ENCODE measurements around the gene WNK2.

Gene WNK2

DNA sequence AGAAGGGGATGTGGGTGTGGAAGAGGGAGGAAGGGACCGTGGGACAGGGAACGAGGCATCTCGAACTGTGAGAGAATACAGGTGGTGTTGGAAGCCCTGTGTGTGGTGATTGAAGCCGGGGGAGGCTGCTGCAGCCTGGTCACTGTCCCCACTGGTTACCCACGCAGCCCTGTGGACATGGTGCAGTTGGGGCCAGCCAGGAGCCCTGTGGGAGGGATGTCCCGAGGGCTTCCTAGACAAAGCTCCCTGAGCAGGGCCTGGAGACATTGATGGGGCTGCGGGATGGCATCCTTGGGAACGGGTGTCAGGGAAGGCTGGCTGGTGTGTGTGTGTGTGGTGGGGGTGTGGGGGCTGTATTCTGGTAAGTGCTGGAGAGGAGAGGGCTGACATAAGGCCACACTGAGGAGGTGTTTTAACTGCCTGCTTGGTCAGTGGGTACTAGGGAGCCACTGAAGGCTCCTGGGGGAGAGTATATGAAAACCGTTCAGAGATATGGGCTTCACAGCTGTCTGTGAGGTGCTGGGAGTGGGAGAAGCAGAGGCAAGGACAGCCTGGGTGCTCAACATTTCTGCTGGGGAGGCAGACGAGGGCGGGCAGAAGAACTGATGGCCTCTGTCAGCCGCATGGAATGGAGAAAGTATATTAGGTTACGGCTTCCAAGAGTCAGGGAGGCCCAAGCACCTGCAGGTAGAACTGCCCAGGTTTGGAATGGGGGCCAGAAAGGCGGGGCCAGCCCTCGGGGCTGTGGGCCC, 20.0 kb downstream of the WNK2 start:
- no peak for DNase-seq

DNA sequence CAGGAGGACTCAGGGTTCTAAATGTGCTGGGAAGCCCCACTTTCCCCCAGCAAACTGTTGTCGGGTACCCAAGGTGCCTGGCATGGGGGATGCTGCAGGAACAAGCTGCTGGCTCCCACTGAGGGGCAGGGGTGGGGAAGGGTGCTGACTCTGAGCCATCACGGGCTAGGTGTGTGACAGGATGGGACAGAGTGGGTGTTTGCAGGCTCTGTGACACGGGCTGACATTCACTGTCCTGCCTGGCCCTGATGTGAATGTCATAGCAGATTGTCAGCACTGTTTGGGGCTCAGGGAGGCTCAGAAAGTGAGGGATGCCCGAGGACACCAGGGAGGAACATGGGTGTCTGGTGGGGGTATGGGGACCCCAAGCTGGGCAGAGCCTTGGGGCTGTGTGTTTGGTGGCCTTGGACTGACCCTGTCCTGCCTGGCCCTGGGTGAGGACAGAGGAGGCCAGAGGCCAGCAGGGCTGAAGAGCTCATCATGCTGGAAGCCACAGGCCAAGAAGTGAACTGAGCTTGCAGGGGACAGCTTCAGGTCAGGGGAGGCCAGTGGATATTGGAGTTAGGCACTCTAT, 20.6 kb downstream of the WNK2 start:
- no peak for DNase-seq

DNA sequence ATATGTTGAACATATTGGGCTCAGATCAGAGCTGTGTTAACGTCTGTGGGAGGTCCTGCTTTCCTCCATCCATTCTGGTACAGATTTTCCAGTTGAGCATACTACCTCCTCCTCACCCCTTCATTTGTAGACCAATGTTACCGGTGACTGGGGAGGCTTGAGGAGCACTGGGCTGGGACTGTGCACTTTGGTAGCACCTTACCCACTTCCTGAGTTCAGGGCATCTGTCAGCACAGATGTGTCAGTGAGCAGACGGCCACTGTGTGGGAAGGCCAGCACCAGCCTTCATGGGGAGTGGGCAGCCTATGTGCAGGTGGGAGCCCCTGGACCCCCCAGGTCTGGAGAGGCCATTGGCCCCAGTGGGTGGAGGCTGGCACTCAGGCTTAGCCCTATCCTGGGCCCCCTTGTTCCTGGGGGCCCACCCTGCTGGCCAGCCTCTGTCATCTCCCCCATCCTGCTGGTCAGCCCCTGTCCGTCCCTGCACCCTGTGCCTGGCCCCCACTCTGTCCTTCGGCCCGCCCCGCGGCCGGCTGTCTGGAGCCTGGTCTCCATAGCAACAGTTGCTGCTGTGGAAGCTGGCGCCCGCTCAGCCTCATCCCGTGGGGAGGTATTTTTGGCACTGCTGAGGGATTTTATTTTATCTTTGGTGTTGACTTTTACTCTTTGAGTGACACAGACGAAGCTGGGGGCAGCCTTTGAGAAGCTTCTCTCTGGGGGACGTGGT, 21.3 kb downstream of the WNK2 start:
- no peak for DNase-seq

DNA sequence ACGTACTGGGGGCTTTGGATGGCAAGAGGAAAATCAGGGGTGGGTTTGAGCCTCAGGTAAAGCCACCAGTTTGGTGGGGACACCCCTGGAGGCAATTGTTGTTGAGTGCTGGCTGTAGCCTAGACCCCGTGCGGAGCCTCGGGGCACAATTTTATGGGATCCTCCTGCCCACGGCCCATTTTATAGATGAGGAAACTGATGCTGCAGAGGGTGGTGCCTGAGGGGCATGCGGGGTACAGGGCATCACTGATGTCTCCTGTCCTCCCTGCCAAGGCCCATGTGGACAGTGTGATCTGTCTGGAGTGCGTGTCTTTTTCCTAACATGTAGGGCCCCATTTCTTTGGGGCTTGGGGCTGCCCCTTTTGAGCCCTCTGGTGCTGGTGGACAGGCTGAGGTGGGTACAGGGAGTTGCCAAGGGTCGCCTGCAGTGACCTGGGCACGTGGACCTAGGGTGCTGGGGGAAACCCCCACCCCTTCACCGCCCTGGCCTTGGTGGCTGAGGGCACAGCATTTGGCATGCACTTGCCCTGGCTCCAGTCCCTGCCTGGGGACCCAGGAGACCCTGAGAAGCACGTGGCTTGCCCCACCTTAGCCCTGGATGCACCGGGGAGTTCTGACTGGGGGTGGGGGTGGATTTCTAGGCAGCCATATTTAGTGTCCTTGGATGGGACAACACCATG, 22.1 kb downstream of the WNK2 start:
- no peak for DNase-seq

DNA sequence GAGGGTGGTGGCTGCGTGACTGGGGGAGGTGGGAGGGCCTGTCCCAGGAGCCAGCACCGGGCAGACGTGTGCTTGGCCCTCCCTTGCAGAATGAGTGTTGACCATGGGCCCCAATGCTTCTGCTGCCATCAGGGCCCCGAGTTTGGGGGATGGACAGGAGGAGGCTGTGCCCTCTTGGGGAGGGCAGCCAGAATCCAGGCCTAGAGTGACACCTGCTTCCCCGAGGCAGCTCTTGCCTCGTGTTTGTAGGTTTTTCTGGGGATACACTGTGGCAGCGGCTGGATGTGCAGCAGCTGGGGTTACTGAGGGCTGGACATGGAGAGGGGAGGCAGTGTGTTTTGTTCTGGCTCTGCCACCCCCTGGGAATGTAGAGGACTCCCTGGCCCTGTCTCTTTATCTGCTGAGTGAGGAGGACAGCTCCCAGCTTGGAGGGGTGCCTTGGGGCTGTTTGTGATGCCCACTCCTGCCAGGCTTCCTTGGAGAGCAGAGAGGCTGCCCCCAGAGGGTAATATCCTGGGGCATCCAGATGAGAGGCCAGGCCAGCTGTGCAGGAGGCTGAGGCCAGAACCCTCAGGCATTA, 22.7 kb downstream of the WNK2 start:
- DNase-seq, result no peak

DNA sequence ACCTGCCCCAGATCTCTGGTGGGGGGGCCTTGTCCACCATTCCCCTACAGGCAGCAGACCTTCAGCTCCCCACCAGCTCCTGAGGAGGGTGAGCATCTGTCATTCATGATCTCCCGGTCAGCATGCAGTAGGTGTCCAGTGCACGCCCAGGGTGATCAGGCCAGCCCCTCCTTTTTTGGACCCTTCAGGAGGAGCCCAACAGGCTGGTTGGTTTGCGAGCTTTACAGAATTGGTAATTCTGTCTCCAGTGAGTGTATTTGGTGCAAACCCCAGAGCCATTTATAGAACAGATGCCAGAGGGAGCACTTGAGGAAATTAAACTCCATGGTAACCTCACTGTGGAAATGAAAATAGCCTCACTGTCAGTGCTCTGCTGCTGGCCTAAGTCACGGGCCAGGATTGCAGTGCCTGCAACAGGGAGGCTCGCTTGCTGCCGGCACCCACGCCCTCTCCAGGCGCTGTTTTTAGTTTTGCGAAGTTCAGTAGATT, 23.4 kb downstream of the WNK2 start:
- DNase-seq, result peak; percentile 20

DNA sequence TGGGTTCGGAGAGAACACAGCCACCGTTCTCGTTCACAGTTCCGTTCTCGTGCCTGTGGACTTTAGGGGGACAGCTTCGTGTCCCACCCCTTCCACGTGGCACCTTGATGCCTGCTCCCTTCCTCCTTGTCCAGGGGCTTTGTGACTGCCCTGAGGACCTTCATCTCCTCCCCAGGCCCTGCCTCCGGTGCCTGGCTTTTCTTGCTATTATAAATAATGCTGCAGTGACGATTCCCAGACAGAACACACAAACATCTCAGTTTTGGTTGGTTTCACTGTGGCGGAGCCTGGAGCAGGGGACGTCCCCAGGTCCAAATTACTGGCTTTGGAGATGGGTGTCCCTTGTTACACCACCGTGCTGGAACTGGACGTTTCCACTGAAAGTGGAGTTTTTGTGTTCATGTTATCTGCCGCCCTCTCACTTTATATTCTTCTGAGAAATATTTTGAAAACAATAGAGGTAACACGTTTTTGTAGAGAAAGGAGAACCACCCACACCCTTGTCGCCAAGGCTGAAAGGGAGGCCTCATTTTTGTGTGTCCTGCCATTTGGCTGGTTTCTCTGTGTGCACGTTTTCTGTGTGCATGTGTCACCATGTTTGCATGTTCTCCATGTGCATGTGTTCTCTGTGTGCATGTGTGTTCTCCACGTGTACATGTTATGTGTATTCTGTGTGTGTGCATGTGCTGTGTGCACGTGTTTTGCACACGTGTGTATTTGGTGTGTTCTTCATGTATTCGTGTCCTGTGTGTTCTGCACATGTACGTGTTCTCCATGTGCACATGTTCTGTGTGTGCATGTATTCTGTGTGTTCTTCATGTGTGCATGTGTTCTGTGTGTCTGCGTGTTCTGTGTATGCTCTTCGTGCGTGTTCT, 24.2 kb downstream of the WNK2 start:
- no peak for DNase-seq

DNA sequence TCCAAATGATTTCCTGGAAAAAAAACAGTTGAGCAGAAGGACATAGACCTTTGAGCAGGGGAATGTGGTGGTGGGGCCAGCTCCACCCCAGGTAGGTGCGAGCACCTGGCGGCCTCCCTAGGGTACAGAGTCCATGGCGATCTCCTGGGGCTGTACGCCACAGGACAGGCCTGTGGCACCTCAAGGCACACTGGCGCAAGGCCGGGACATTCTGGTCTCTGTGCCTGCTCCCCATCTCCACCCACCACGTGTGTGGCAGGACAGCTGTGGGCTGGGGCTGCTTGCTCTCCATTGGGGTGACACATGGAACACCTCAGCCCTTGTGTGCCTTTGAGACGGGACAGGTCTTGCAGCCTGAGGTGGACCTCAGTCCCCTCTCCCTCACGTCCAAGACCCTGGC, 25.2 kb downstream of the WNK2 start:
- no peak for DNase-seq

DNA sequence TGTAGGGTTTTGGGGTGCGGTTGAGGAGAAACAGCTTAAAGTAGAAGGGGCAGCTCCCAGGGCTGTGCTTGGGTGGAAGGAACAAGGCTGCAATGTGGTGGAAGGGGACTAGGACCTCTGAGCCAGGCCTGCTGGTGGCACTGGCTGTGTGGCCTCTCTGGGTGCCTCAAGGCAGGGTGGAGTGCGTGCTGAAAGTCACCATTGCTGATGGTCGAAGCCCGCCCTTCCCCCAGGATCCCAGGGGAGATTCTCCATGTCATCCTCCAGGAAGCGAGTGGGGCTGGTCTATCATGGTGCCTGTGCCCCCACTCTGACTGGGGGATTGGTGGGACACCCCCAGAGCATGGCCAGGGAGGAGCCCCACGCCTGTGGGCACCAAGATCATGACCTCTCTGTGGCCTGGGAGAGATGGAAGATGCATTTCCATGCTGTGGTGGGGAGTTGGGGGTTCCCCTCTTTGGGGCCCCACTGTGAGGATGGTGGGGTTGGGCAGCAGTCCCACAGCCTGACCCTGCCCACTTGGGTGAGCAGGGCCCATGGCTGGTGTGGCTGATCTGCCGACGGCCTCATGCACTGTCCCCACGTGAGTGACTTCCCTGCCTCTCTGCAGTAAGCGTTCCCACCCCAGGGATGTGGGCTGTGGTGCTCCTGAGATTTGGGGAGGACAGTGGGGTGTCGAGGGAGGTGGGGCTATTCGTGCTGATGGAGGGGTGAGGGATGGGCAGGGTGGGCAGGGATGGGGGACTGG, 25.8 kb downstream of the WNK2 start:
- DNase-seq, result no peak

DNA sequence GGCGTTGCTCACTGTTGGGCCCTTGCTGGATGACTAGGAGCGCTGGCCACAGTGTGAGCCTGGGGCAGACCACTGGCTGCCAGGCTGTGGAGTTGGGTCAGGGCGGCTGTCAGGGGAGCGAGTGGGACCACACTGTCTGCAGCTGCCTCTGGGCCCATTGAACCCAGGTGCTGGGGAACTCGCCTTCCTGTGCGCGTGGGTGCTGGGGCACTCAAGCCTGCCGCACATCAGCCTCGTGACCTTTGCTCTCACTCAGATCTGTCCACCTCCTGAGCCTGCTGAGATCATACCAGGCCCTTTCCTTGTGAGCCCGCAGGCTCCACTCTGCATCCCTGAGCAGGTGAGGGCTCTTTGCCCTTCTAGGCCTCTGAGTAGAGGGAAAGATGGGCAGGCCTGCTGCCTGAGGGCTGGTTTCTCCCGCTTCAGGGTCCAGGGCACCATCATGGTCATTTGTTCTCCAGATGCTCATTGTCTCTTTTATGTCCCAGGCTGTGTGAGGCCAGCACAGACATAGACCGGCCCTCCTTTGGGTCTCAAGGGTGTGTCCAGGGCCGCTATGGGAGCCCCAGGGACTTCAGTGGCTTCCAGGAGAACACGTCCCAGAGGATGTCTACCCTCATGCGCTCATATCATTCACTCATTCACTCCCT, 26.5 kb downstream of the WNK2 start:
- DNase-seq, result no peak

DNA sequence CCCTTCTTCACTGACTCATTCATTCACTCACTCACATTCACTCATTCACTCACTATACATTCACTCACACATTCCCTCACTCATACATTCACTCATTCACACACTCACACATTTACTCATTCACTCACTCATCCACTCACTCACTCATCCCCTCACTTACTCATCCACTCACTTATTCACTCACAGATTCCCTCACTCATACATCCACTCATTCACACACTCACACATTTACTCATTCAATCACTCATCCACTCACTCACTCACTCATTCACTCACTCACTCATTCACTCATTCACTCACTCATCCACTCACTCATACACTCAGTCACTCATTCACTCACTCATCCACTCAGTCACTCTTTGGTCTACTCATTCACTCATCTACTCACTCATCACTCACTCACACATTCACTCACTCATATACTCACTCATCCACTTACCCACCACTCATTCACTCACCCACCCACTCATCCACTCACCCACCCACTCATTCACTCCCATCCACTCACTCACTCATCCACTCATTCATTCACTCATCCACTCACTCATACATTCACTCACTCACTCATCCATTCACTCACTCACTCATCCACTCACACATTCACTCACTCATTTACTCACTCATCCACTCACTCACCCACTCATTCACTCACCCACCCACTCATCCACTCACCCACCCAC, 27.2 kb downstream of the WNK2 start:
- DNase-seq, result no peak

DNA sequence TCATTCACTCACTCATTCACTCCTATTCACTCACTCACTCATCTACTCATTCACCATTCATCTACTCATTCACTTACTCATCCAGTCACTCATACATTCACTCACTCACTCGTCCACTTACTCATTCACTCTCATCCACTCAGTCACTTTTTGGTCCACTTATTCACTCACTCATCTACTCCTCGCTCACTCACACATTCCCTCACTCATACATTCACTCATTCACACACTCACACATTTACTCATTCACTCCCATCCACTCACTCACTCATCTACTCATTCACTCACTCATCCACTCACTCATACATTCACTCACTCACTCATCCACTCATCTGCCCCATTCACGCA, 27.7 kb downstream of the WNK2 start:
- no peak for DNase-seq

DNA sequence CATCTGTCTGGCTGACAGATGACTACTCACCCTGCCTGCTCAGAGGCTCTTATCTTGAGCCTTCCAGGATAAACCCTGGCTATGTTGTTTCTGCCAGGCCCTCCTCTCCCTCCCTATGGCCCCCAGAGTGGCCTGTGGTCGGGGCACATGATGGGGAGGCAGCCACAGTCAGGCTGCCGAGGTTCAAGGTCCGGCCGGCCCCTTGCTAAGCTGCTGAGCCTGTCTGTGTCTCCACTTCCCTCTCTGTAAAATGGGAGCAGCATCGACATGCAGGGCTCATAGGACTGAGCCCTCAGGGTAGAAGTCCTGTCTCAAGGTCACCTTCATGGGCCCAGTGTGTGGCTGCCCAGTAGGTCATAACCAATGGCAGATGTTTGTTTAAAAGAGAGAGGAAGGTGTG, 28.5 kb downstream of the WNK2 start:
- DNase-seq, result no peak

DNA sequence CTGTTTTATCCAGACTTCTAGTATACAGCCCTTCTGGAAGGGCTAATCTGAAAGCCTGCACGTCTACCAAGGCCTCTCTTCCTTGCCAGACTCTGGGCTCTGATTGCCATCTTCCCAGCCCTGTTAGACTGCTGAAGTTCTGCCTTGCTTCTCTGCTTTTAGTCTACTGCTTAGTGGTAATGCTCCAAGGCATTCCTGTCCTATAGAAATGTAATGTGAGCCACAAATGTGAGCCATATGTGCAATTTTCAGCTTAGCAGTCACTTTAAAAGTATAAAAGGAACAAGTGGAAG, 32.1 kb downstream of the WNK2 start:
- DNase-seq, result no peak

DNA sequence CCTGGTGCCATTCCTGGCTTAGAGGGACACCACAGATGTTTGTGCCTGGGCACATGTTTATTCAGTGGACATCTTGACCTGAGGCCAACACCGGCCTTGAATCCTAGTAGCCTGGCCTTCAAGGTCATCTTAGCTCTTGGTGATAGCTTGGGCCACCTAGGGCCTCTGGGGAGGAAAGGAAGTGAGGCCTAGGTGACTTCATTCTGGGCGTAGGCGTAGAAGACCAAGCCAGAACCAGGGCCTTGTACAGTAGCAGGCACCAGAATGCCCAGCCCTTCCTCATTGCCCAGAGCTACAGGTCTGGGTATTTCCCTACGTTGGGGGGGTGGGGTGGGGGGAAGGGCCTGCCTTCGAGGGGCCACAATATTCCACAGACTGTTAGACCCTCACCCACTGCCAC, 33.8 kb downstream of the WNK2 start:
- DNase-seq, result no peak

DNA sequence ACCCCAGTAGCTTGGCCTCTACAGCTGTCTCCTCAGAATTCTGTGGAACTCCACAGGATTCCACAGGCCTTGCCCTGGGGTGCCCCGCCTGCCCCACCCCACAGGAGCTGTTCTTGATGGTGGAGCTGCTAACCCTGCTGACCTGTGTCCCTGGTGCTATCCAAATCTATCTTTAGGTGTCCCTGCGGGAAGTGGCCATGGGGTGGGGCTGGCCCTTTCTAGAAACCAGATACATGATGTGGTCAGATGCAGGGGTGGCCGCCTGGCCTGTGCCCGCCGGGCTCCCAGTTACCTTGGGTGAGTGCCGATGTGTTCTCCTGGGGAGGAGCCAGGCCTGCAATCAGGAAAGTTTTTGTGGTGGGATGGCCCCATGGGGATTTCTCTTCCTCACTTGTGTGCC, 34.2 kb downstream of the WNK2 start:
- no peak for DNase-seq

DNA sequence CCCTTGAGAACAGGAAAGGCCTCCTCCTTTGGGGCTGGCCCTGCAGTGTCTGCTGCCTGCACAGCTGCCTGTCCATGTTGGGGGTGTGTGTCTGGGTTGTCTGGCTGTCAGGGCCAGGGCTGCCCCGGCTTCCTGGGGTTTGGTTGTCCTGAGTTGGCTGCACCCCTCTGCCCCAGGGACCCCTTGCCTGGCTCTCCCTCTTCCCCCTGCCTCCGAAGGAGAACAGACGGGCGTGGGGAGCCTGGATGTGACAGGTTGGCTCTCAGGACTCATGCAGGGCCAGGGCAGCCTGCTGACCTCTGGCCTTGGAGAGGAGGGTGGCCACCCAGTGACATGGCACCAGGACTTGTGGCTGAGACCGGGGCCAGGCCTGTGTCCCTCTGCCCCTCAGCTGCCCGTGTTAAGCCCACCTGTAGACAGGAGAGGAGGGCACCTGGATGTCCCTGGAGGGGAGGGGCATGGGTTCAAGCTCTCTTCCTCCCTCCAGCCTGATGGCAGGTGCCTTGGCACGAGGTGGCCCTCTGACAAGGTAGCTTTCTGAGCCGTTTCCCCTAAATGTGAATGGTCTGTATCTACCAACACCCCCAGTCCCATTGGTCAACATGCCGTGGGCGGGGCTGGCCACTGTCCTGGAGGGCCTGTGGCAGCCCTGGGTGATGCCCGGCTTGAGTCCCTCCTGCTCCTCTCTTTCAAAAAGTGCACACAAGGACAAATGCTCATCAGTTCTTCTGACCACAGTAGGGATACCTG, 34.9 kb downstream of the WNK2 start:
- DNase-seq, result no peak

DNA sequence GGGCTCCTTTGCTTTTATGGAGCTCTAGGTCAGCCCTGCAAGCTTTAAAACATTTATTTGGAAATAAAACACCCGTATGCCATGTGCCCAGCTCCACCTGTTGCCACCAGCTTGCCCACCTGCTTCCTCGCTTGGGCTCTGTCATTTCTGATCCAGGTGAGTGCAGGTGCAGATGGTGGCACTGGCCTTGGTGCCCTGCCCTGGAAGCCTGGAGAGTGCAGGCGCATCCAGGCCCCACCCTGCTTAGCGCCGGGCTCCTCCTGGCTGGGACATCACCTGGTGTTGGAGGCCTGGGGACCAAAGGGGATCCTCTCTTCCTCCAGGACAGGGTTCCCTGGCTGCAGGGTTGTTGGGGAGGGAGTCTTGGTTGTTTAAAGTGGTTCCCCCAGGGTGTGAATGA, 35.8 kb downstream of the WNK2 start:
- DNase-seq, result no peak

DNA sequence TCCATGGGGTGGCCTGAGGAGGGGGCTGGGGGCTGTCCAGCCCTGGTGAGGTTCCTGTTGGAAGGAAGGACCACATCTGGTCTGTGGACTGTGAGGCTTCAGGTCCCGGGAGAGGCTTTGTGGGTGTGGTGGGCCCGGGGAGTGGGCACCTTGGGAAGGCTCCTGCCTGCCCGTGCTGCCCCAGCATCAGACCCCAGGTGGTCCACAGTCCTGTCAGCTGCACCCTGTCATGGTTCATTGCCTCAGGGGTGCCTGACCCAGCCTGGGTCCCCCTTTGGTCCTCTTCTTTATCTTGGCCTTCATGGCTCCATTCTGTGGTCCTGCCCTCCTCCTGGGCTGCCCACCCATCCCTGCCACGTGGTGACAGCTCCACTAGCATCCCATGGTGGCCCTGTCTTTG, 36.7 kb downstream of the WNK2 start:
- no peak for DNase-seq

DNA sequence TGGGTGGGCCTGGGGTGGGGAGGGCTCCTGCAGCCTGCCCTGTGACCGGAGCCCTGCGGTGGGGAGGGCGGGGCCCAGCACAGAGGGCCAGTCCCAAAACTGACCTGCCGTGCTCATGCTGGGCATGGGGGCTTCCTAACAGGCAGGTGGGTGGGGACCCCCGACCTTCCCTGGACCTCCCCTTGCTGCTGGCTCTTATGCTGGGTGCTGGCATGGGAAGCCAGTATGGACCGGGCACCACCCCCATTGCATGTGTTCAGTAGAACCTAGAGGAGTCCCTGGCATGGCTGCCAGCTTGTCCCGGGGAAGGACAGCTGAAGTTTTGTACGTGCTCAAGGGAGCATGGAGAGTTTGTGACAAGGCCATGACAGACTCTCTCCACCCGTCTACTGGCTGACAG, 37.1 kb downstream of the WNK2 start:
- DNase-seq, result no peak

All from HCEC 1CT (cell line).